T follicular helper cell (primary cell): ENCODE measurements around the gene TOPORS.

Source experiments
- DNase-seq: peaks from one replicate; pipeline ENCODE4 v3.0.0-alpha.2; 2020; ENCODE audit warnings: low read depth

TOPORS gene

GRCh38 chr9:32502464-32502863, 49.9 kb downstream of the TOPORS start:
- no peak for DNase-seq

- DNase-seq, result no peak
Observed at GRCh38 chr9:32501868-32502267, 50.5 kb downstream of the TOPORS start.

- no peak for DNase-seq
Observed at GRCh38 chr9:32500768-32501167, 51.6 kb downstream of the TOPORS start.

- DNase-seq, result no peak
Observed at GRCh38 chr9:32497921-32498320, 54.5 kb downstream of the TOPORS start.

- DNase-seq, result no peak
Observed at GRCh38 chr9:32490601-32491000, 61.8 kb downstream of the TOPORS start.
